B cell (primary cell): Measurements from ENCODE around the gene COL25A1.

Experiments
- EZH2 ChIP-seq: IDR thresholded peaks from 2 replicates; pipeline ENCODE4 v1.6.1; 2012; ENCODE audit warnings: borderline replicate concordance, low read depth, mild to moderate bottlenecking, moderate library complexity, low read length; ENCODE audit not compliant: insufficient read depth, poor library complexity, severe bottlenecking
- TF ChIP-seq, protein P1 (sequence below): fragments of 200-600 bp; IDR thresholded peaks from one replicate; pipeline ENCODE4 v1.8.0; 2022; ENCODE audit warnings: antibody characterized with exemption, mild to moderate bottlenecking

DNA sequence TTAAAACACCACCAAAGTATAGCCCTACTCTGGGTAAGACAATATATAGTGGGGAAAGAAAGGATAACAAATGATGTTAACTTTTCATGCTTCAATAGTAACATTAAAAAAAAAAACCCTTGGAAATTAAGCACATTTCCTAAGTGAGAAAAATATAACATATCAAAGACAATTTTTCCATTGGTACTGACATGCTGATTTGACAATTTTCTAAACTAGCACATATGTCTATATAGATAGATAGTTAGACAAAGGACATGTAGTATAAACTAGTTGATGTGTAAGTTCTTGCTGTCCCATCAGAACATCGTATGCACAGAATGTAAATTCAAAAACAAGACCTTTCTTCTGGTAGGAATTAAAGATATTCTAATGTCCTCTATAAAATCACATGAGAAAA is 492.4 kb downstream of the COL25A1 start:
- TF ChIP-seq EZH2 = no peak
- TF ChIP-seq, protein P1, sequence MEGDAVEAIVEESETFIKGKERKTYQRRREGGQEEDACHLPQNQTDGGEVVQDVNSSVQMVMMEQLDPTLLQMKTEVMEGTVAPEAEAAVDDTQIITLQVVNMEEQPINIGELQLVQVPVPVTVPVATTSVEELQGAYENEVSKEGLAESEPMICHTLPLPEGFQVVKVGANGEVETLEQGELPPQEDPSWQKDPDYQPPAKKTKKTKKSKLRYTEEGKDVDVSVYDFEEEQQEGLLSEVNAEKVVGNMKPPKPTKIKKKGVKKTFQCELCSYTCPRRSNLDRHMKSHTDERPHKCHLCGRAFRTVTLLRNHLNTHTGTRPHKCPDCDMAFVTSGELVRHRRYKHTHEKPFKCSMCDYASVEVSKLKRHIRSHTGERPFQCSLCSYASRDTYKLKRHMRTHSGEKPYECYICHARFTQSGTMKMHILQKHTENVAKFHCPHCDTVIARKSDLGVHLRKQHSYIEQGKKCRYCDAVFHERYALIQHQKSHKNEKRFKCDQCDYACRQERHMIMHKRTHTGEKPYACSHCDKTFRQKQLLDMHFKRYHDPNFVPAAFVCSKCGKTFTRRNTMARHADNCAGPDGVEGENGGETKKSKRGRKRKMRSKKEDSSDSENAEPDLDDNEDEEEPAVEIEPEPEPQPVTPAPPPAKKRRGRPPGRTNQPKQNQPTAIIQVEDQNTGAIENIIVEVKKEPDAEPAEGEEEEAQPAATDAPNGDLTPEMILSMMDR = no peak
